ENCODE results near the gene SNPH. TPM values are rescaled to one million over a fixed set of nuclear protein-coding genes. Genes with fewer than 3 reads are reported as not detected.

The SNPH gene
- total RNA-seq, 2 experiments from 2014 or later, result 12.8 to 13.0 TPM

GRCh38 chr20:1277529-1278322 is 11.6 kb downstream of the SNPH start:
- no peaks in the 10 kb centered on the region for H3K27me3 Mint-ChIP-seq
- ChIA-PET CTCF (no interaction called here), POLR2A (no interaction called here)
- Histone ChIP-seq H3K27me3 (ENCODE audit: control insufficient read depth in 1 of 2, insufficient read depth in 2 of 2, low read length in 2 of 2) (no peaks in the 10 kb centered on the region), H3K36me3 (ENCODE audit: insufficient read depth, low read length) (peaks cover 2% of the 10 kb centered on the region), H3K9me3 (ENCODE audit: control insufficient read depth in 1 of 2, insufficient read depth in 1 of 2, low read length in 2 of 2) (no peaks in the 10 kb centered on the region), H3K4me3 (ENCODE audit: low read length) (no peak overlapping the region), H3K27ac (ENCODE audit: low read depth in 1 of 2, low read length in 2 of 2) (no peak overlapping the region), H3K4me1 (ENCODE audit: insufficient read depth, low read length) (peaks cover 27% of the 10 kb centered on the region)
- H3K4me1 Mint-ChIP-seq (ENCODE audit: low read depth), result peaks cover 36% of the 10 kb centered on the region
- H3K9me3 Mint-ChIP-seq, result no peaks in the 10 kb centered on the region
- ATAC-seq (ENCODE audit: poor library complexity) (no peak), DNase-seq (no peak)
- H3K4me3 Mint-ChIP-seq, result no peak overlapping the region
- peaks cover 22% of the 10 kb centered on the region for H3K36me3 Mint-ChIP-seq (ENCODE audit: low read depth)
- intact Hi-C loops (cut with DNase I, micrococcal nuclease), result no loop called here
- TF ChIP-seq CTCF (IDR thresholded peaks at IDR 0.05), result no peak
- H3K27ac Mint-ChIP-seq, result no peak overlapping the region

GRCh38 chr20:1278993-1279392 is 12.9 kb downstream of the SNPH start:
- Mint-ChIP-seq H3K27me3 (no peaks in the 10 kb centered on the region), H3K4me3 (no peak overlapping the region), H3K27ac (no peak overlapping the region), H3K4me1 (ENCODE audit: low read depth) (peaks cover 39% of the 10 kb centered on the region), H3K9me3 (no peaks in the 10 kb centered on the region), H3K36me3 (ENCODE audit: low read depth) (peaks cover 23% of the 10 kb centered on the region)
- H3K4me3 ChIP-seq (ENCODE audit: low read length), result no peak overlapping the region
- ATAC-seq (ENCODE audit: poor library complexity) (no peak), DNase-seq (no peak)
- peaks cover 22% of the 10 kb centered on the region for H3K4me1 ChIP-seq (ENCODE audit: insufficient read depth, low read length)
- TF ChIP-seq CTCF (IDR thresholded peaks at IDR 0.05), result no peak
- no peaks in the 10 kb centered on the region for H3K27me3 ChIP-seq (ENCODE audit: control insufficient read depth in 1 of 2, insufficient read depth in 2 of 2, low read length in 2 of 2)
- H3K36me3 ChIP-seq (ENCODE audit: insufficient read depth, low read length), result no peaks in the 10 kb centered on the region
- ChIA-PET POLR2A (no interaction called here), CTCF (interaction anchor here (1.0 kb wide), 1 partner anchor 225 kb away, joined by 3 read pairs; no protein-coding TSS in a partner anchor)
- intact Hi-C loops (cut with DNase I, micrococcal nuclease), result no loop called here
- no peak overlapping the region for H3K27ac ChIP-seq (ENCODE audit: low read depth in 1 of 2, low read length in 2 of 2)
- H3K9me3 ChIP-seq (ENCODE audit: control insufficient read depth in 1 of 2, insufficient read depth in 1 of 2, low read length in 2 of 2), result no peaks in the 10 kb centered on the region

- Histone ChIP-seq H3K27me3 (ENCODE audit: control insufficient read depth in 1 of 2, insufficient read depth in 2 of 2, low read length in 2 of 2) (no peaks in the 10 kb centered on the region), H3K27ac (ENCODE audit: low read depth in 1 of 2, low read length in 2 of 2) (no peak overlapping the region), H3K9me3 (ENCODE audit: control insufficient read depth in 1 of 2, insufficient read depth in 1 of 2, low read length in 2 of 2) (no peaks in the 10 kb centered on the region), H3K4me1 (ENCODE audit: insufficient read depth, low read length) (peaks cover 22% of the 10 kb centered on the region), H3K36me3 (ENCODE audit: insufficient read depth, low read length) (no peaks in the 10 kb centered on the region), H3K4me3 (ENCODE audit: low read length) (no peak overlapping the region)
- ATAC-seq (ENCODE audit: poor library complexity) (no peak), DNase-seq (no peak)
- Mint-ChIP-seq H3K9me3 (no peaks in the 10 kb centered on the region), H3K4me1 (ENCODE audit: low read depth) (peaks cover 48% of the 10 kb centered on the region), H3K27ac (peak overlapping the region; percentile 70), H3K36me3 (ENCODE audit: low read depth) (peaks cover 18% of the 10 kb centered on the region), H3K4me3 (no peak overlapping the region), H3K27me3 (no peaks in the 10 kb centered on the region)
- CTCF ChIA-PET, result interaction anchor here (0.7 to 1.0 kb wide), 3 partner anchors 26 to 223 kb away, joined by 3 read pairs; no protein-coding TSS in a partner anchor
- TF ChIP-seq CTCF (IDR thresholded peaks at IDR 0.05), result no peak
- POLR2A ChIA-PET, result interaction anchor here (1.0 to 1.6 kb wide), 4 partner anchors 8 to 15 kb away, joined by 3 to 4 read pairs (median 4); no protein-coding TSS in a partner anchor
- intact Hi-C loops (cut with DNase I, micrococcal nuclease), result no loop called here
Measured at GRCh38 chr20:1280195-1281102, 14.4 kb downstream of the SNPH start.

Measured in CD4-positive, alpha-beta T cell (primary cell).